HEK293 (cell line): ENCODE results near the gene CACNA1C.

Experiments used
- CTCF ChIA-PET: fragments of 350-600 bp; formaldehyde crosslinking; extraction: SDS; loops from one replicate; lab custom pipeline; 2021; ENCODE audit warnings: antibody characterized with exemption; lab: Yijun Ruan, JAX
- POLR2A ChIA-PET: fragments of 300-600 bp; formaldehyde crosslinking; extraction: SDS; loops from one replicate; lab custom pipeline; 2020; ENCODE audit warnings: antibody characterized with exemption, inconsistent platforms; lab: Yijun Ruan, JAX
- H3K27ac ChIP-seq: fragments of 200-500 bp; sonication (Bioruptor generic); 2 replicates; pipeline ENCODE4 v1.5.1; 2014; ENCODE audit warnings: low read depth, low read length, control low read depth, inconsistent platforms; ENCODE audit errors: extremely low read depth
- H3K36me3 ChIP-seq, 2 experiments: fragments of 200-500 bp in 1 of 2; sonication (Bioruptor generic) in 1 of 2; 1 replicate in 1 of 2; 2 replicates in 1 of 2; pipeline ENCODE4 v1.5.1; 2014 to 2017; ENCODE audit warnings: inconsistent platforms in 2 of 2, low read length in 2 of 2; ENCODE audit not compliant: control insufficient read depth in 2 of 2, insufficient read depth in 1 of 2
- H3K4me1 ChIP-seq: fragments of 200-500 bp; sonication (Bioruptor generic); 2 replicates; pipeline ENCODE4 v1.5.1; 2014; ENCODE audit warnings: mild to moderate bottlenecking, low read length, inconsistent platforms; ENCODE audit not compliant: control insufficient read depth, insufficient read depth
- H3K4me3 ChIP-seq: 2 replicates; pipeline ENCODE4 v1.5.1; 2011; ENCODE audit warnings: low read depth, mild to moderate bottlenecking, control low read depth, low read length, moderate library complexity
- H3K9me3 ChIP-seq: fragments of 200-500 bp; sonication (Bioruptor generic); 2 replicates; pipeline ENCODE4 v1.5.1; 2014; ENCODE audit warnings: low read depth, low read length, inconsistent platforms; ENCODE audit not compliant: control insufficient read depth, insufficient read depth
- CTCF ChIP-seq: fragments of 450-650 bp; formaldehyde crosslinking; IDR thresholded peaks from 2 replicates; pipeline ENCODE4 v1.5.1; 2016; ENCODE audit warnings: missing biosample characterization, missing genetic modification characterization
- GLI2 ChIP-seq: fragments of 450-650 bp; formaldehyde crosslinking; IDR thresholded peaks from 2 replicates; pipeline ENCODE4; 2017; ENCODE audit warnings: missing biosample characterization, missing genetic modification characterization, low read depth, borderline replicate concordance
- HOXC10 ChIP-seq: sonication (generic); formaldehyde crosslinking; IDR thresholded peaks from 2 replicates; pipeline ENCODE4 v1.8.1; 2023; ENCODE audit warnings: mild to moderate bottlenecking, missing genetic modification reagents
- IKZF3 ChIP-seq: fragments of 450-650 bp; IDR thresholded peaks from 2 replicates; pipeline ENCODE4 v1.5.0; 2018; ENCODE audit warnings: missing biosample characterization, mild to moderate bottlenecking, missing genetic modification characterization, moderate library complexity
- KLF17 ChIP-seq: fragments of 450-650 bp; formaldehyde crosslinking; IDR thresholded peaks from 2 replicates; pipeline ENCODE4 v1.5.1; 2016; ENCODE audit warnings: missing biosample characterization, missing genetic modification characterization
- OSR2 ChIP-seq: fragments of 450-650 bp; formaldehyde crosslinking; IDR thresholded peaks from 2 replicates; pipeline ENCODE4 v1.5.1; 2016; ENCODE audit warnings: missing biosample characterization, missing genetic modification characterization
- ZFP41 ChIP-seq: fragments of 450-650 bp; formaldehyde crosslinking; IDR thresholded peaks from 2 replicates; pipeline ENCODE4 v1.5.1; 2016; ENCODE audit warnings: missing biosample characterization, missing genetic modification characterization, borderline replicate concordance
- ZNF10 ChIP-seq: fragments of 450-650 bp; formaldehyde crosslinking; IDR thresholded peaks from 2 replicates; pipeline ENCODE4 v1.5.1; 2017; ENCODE audit warnings: missing biosample characterization, missing genetic modification characterization
- ZNF138 ChIP-seq: fragments of 450-650 bp; formaldehyde crosslinking; IDR thresholded peaks from 2 replicates; pipeline ENCODE4 v1.5.1; 2016; ENCODE audit warnings: missing biosample characterization, missing genetic modification characterization, borderline replicate concordance
- ZNF354C ChIP-seq: fragments of 450-650 bp; formaldehyde crosslinking; IDR thresholded peaks from 2 replicates; pipeline ENCODE4 v1.5.1; 2016; ENCODE audit warnings: missing biosample characterization, missing genetic modification characterization, low read depth, borderline replicate concordance
- ZNF48 ChIP-seq: fragments of 450-650 bp; formaldehyde crosslinking; IDR thresholded peaks from 2 replicates; pipeline ENCODE4 v1.5.1; 2016; ENCODE audit warnings: missing biosample characterization, missing genetic modification characterization
- ZNF621 ChIP-seq: fragments of 450-650 bp; formaldehyde crosslinking; IDR thresholded peaks from 2 replicates; pipeline ENCODE4 v1.5.1; 2017; ENCODE audit warnings: missing biosample characterization, missing genetic modification characterization
- ZNF692 ChIP-seq: fragments of 450-650 bp; formaldehyde crosslinking; IDR thresholded peaks from 2 replicates; pipeline ENCODE4 v1.5.1; 2016; ENCODE audit warnings: missing biosample characterization, missing genetic modification characterization
- ZNF704 ChIP-seq: fragments of 450-650 bp; formaldehyde crosslinking; IDR thresholded peaks from 2 replicates; pipeline ENCODE4 v1.5.1; 2016; ENCODE audit warnings: missing biosample characterization, missing genetic modification characterization
- ZSCAN16 ChIP-seq: fragments of 450-650 bp; formaldehyde crosslinking; IDR thresholded peaks from 2 replicates; pipeline ENCODE4 v1.5.1; 2016; ENCODE audit warnings: missing biosample characterization, missing genetic modification characterization
- TF ChIP-seq, protein P1 (sequence below): fragments of 450-650 bp; formaldehyde crosslinking; IDR thresholded peaks from 2 replicates; pipeline ENCODE4 v1.5.1; 2016; ENCODE audit warnings: missing biosample characterization, missing genetic modification characterization
- TF ChIP-seq, protein P2 (sequence below): fragments of 450-650 bp; formaldehyde crosslinking; IDR thresholded peaks from 2 replicates; pipeline ENCODE4 v1.5.0; 2017; ENCODE audit warnings: missing biosample characterization, missing genetic modification characterization, borderline replicate concordance
- TF ChIP-seq, protein P3 (sequence below): fragments of 450-650 bp; formaldehyde crosslinking; optimal IDR thresholded peaks from 2 replicates; pipeline ENCODE3; 2016; ENCODE audit warnings: missing biosample characterization, mild to moderate bottlenecking, missing genetic modification characterization

The CACNA1C gene

DNA sequence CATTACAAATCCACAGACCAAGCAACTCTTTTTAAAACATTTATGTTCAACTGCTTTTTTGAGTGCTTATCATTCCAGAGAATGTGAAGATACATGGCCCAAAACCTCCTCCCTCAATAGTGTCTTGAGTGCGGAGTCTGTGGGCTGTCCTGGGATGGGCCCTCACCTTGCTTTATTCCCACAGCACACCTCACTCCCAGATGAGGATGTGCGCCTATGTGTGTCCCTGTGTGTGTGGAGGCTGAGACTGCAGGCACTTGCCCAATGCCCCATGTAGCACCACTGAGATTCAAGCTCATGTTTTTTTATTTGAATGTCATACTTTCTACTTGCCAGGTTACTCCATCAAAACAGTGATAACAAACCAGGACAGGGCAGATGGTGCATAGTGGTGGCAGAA lies 291.7 kb downstream of the CACNA1C start:
- H3K4me1 ChIP-seq, result no peaks in the 10 kb centered on the region
- H3K27ac ChIP-seq, result no peak overlapping the region
- ChIA-PET CTCF (interaction anchor here (0.7 kb wide), 1 partner anchor 118 kb away, joined by 3 read pairs; no protein-coding TSS in a partner anchor), POLR2A (interaction anchor here (0.6 kb wide), 1 partner anchor 13 kb away, joined by 6 read pairs; no protein-coding TSS in a partner anchor)
- TF ChIP-seq KLF17 (tag by site-specific recombination) (no peak), HOXC10 (no peak), ZNF138 (tag by site-specific recombination) (no peak)
- TF ChIP-seq, protein P1, sequence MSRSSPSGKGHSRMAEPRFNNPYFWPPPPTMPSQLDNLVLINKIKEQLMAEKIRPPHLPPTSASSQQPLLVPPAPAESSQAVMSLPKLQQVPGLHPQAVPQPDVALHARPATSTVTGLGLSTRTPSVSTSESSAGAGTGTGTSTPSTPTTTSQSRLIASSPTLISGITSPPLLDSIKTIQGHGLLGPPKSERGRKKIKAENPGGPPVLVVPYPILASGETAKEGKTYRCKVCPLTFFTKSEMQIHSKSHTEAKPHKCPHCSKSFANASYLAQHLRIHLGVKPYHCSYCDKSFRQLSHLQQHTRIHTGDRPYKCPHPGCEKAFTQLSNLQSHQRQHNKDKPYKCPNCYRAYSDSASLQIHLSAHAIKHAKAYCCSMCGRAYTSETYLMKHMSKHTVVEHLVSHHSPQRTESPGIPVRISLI, result no peak
- H3K4me3 ChIP-seq, result no peak overlapping the region
- H3K9me3 ChIP-seq, result no peaks in the 10 kb centered on the region
- H3K36me3 ChIP-seq, result no peaks in the 10 kb centered on the region

- Histone ChIP-seq H3K4me3 (no peak overlapping the region), H3K9me3 (no peaks in the 10 kb centered on the region), H3K27ac (no peak overlapping the region), H3K36me3 (no peaks in the 10 kb centered on the region), H3K4me1 (no peaks in the 10 kb centered on the region)
- CTCF ChIA-PET, result interaction anchor here (0.7 kb wide), 2 partner anchors 17 to 118 kb away, joined by 3 to 4 read pairs; no protein-coding TSS in a partner anchor
- POLR2A ChIA-PET, result no interaction called here
- TF ChIP-seq GLI2 (tag by site-specific recombination) (no peak), ZNF621 (tag by site-specific recombination) (no peak), OSR2 (tag by site-specific recombination) (no peak), ZNF48 (tag by site-specific recombination) (no peak), IKZF3 (no peak), ZFP41 (tag by site-specific recombination) (no peak)
- TF ChIP-seq, protein P2, sequence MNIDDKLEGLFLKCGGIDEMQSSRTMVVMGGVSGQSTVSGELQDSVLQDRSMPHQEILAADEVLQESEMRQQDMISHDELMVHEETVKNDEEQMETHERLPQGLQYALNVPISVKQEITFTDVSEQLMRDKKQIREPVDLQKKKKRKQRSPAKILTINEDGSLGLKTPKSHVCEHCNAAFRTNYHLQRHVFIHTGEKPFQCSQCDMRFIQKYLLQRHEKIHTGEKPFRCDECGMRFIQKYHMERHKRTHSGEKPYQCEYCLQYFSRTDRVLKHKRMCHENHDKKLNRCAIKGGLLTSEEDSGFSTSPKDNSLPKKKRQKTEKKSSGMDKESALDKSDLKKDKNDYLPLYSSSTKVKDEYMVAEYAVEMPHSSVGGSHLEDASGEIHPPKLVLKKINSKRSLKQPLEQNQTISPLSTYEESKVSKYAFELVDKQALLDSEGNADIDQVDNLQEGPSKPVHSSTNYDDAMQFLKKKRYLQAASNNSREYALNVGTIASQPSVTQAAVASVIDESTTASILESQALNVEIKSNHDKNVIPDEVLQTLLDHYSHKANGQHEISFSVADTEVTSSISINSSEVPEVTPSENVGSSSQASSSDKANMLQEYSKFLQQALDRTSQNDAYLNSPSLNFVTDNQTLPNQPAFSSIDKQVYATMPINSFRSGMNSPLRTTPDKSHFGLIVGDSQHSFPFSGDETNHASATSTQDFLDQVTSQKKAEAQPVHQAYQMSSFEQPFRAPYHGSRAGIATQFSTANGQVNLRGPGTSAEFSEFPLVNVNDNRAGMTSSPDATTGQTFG (tag by site-specific recombination), result no peak
These were observed 292.1 kb downstream of the CACNA1C start for GRCh38 chr12:2344885-2345284.

GRCh38 chr12:2345902-2346301 lies 293.1 kb downstream of the CACNA1C start:
- H3K9me3 ChIP-seq, result no peaks in the 10 kb centered on the region
- POLR2A ChIA-PET, result no interaction called here
- no peaks in the 10 kb centered on the region for H3K4me1 ChIP-seq
- no peak overlapping the region for H3K4me3 ChIP-seq
- H3K36me3 ChIP-seq, result no peaks in the 10 kb centered on the region
- CTCF ChIA-PET, result no interaction called here
- H3K27ac ChIP-seq, result no peak overlapping the region
- TF ChIP-seq ZNF354C (tag by site-specific recombination) (no peak), ZNF692 (no peak), ZNF704 (tag by site-specific recombination) (no peak), CTCF (tag by site-specific recombination) (no peak), ZSCAN16 (tag by site-specific recombination) (no peak), ZNF10 (tag by site-specific recombination) (no peak)
- TF ChIP-seq, protein P3, sequence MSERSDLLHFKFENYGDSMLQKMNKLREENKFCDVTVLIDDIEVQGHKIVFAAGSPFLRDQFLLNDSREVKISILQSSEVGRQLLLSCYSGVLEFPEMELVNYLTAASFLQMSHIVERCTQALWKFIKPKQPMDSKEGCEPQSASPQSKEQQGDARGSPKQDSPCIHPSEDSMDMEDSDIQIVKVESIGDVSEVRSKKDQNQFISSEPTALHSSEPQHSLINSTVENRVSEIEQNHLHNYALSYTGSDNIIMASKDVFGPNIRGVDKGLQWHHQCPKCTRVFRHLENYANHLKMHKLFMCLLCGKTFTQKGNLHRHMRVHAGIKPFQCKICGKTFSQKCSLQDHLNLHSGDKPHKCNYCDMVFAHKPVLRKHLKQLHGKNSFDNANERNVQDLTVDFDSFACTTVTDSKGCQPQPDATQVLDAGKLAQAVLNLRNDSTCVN, result no peak
